Omental fat pad (tissue), 4 donors: Measurements from ENCODE around the gene UVSSA. TPM values are rescaled to one million over a fixed set of nuclear protein-coding genes. Genes with fewer than 3 reads are reported as not detected.

Experiments
- ATAC-seq: fragments of 150-250 bp; one replicate; pipeline ENCODE4 v1.9.1; 2016; ENCODE audit warnings: mild to moderate bottlenecking, moderate library complexity; ENCODE audit not compliant: low FRiP score
- DNase-seq: peaks from one replicate; pipeline ENCODE4 v3.0.0-alpha.2; 2019; ENCODE audit warnings: low spot score
- CTCF ChIP-seq, 3 donors: fragments of 450-650 bp; IDR thresholded peaks; one replicate each; pipeline ENCODE4 v1.5.1; 2016 to 2017; ENCODE audit warnings: antibody characterized with exemption in 3 of 3, mild to moderate bottlenecking in 3 of 3, moderate library complexity in 2 of 3
- total RNA-seq, 4 donors: library from RNA; depleted of rRNA; stranded (reverse); fragments of >200 nt; gene quantifications; one replicate each; pipeline ENCODE4 v1.1.0, GENCODE V29; 2016

Gene UVSSA
- total RNA-seq, 4 donors from 2014 or later: 10.2 to 28.2 (median 13.0) TPM

- DNase-seq (no peak), ATAC-seq (no peak)
- TF ChIP-seq CTCF (IDR thresholded peaks at IDR 0.05): no peak
Observed at GRCh38 chr4:1398681-1399507, 51.9 kb downstream of the UVSSA start.

GRCh38 chr4:1399508-1400190 is 52.6 kb downstream of the UVSSA start:
- no peak for TF ChIP-seq CTCF (IDR thresholded peaks at IDR 0.05)
- no peak for DNase-seq

GRCh38 chr4:1400191-1400805 is 53.3 kb downstream of the UVSSA start:
- ATAC-seq: no peak
- DNase-seq: no peak
- TF ChIP-seq CTCF (IDR thresholded peaks at IDR 0.05): no peak

More at GRCh38 chr4:1399508-1400190, 52.6 kb downstream of the UVSSA start:
- ATAC-seq: no peak

GRCh38 chr4:1400831-1401408 is 53.9 kb downstream of the UVSSA start:
- no peak for DNase-seq
- no peak for ATAC-seq
- no peak for TF ChIP-seq CTCF (IDR thresholded peaks at IDR 0.05)

- DNase-seq: no peak
- no peak for TF ChIP-seq CTCF (IDR thresholded peaks at IDR 0.05)
- ATAC-seq: no peak
Observed at GRCh38 chr4:1401409-1402020, 54.5 kb downstream of the UVSSA start.

- ATAC-seq: no peak
- no peak for TF ChIP-seq CTCF (IDR thresholded peaks at IDR 0.05)
- no peak for DNase-seq
Observed at GRCh38 chr4:1402021-1402515, 55.1 kb downstream of the UVSSA start.
